H1 (cell line): ENCODE results near the gene ATCAY. TPM values are rescaled to one million over a fixed set of nuclear protein-coding genes. Genes with fewer than 3 reads are reported as not detected.

Experiments used
- CHD2 ChIP-seq: IDR thresholded peaks from 2 replicates; pipeline ENCODE4 v1.6.1; 2012; ENCODE audit warnings: low read length, improper control_type of control experiment
- CTBP2 ChIP-seq: IDR thresholded peaks from 2 replicates; pipeline ENCODE4 v1.7.0; 2011; ENCODE audit warnings: borderline replicate concordance, mild to moderate bottlenecking, moderate library complexity, mixed read lengths, low read length; ENCODE audit not compliant: insufficient read depth, insufficient read length
- EGR1 ChIP-seq: IDR thresholded peaks from 2 replicates; pipeline ENCODE4 v1.6.1; 2011; ENCODE audit warnings: low read depth, low read length, borderline replicate concordance
- EP300 ChIP-seq, 2 experiments: IDR thresholded peaks; 1 replicate in 1 of 2; 2 replicates in 1 of 2; pipeline ENCODE4 v1.6.1; 2011 to 2012; ENCODE audit warnings: low read depth in 2 of 2, low read length in 2 of 2, mild to moderate bottlenecking in 2 of 2, borderline replicate concordance in 1 of 2, inconsistent platforms in 1 of 2, moderate library complexity in 1 of 2
- GABPA ChIP-seq: IDR thresholded peaks from 2 replicates; pipeline ENCODE4 v1.6.1; 2011; ENCODE audit warnings: mild to moderate bottlenecking, low read length, moderate library complexity, borderline replicate concordance; ENCODE audit not compliant: insufficient read depth
- JUND ChIP-seq: IDR thresholded peaks from 2 replicates; pipeline ENCODE4 v1.6.1; 2011; ENCODE audit warnings: mild to moderate bottlenecking, improper control_type of control experiment, low read length
- KDM4A ChIP-seq: IDR thresholded peaks from one replicate; pipeline ENCODE4 v1.7.1; 2012; ENCODE audit warnings: low read depth, mild to moderate bottlenecking, moderate library complexity, low read length, inconsistent platforms; ENCODE audit not compliant: severe bottlenecking
- NRF1 ChIP-seq: IDR thresholded peaks from 2 replicates; pipeline ENCODE4 v1.6.1; 2011; ENCODE audit warnings: mild to moderate bottlenecking, low read depth, low read length, improper control_type of control experiment
- RNF2 ChIP-seq: fragments of 200-900, 300-1000 bp; sonication (generic); IDR thresholded peaks from 2 replicates; pipeline ENCODE4 v1.7.1; 2016; ENCODE audit warnings: borderline replicate concordance, low read depth, mild to moderate bottlenecking, antibody characterized with exemption, low read length; ENCODE audit not compliant: poor library complexity, severe bottlenecking; ENCODE audit errors: missing control alignments
- SP4 ChIP-seq: IDR thresholded peaks from 2 replicates; pipeline ENCODE4 v1.6.1; 2012; ENCODE audit warnings: low read length, inconsistent platforms
- TBP ChIP-seq: IDR thresholded peaks from 2 replicates; pipeline ENCODE4 v1.6.1; 2011; ENCODE audit warnings: low read depth, low read length, improper control_type of control experiment
- YY1 ChIP-seq: IDR thresholded peaks from 2 replicates; pipeline ENCODE4 v1.6.1; 2011; ENCODE audit warnings: low read depth, mild to moderate bottlenecking, low read length
- ZNF274 ChIP-seq: IDR thresholded peaks from 2 replicates; pipeline ENCODE4 v1.7.0; 2012; ENCODE audit warnings: low read length, borderline replicate concordance; ENCODE audit errors: extremely low read depth
- polyA plus RNA-seq, 7 experiments: library from polyadenylated mRNA; depleted of rRNA in 3 of 7; stranded (reverse) in 5 of 7; unstranded in 2 of 7; fragments of >200 nt in 5 of 7; fragments of 200-250 nt in 2 of 7; gene quantifications; 1 replicate in 5 of 7; 2 replicates in 1 of 7; 4 replicates in 1 of 7; pipeline versions ENCODE4 v1.2.1 to v1.2.3, GENCODE V29; 2011 to 2013; ENCODE audit warnings: missing spikeins in 2 of 7, mixed read lengths in 2 of 7
- total RNA-seq: library from RNA; stranded (reverse); fragmentation: NEBNext Ultra II Directional; extraction: Animal tissue kit (Norgen Biotek cat#: 25700); gene quantifications from 2 replicates; pipeline ENCODE4 v1.2.1, GENCODE V29; 2021
- TF ChIP-seq, protein P1 (sequence below): IDR thresholded peaks from 2 replicates; pipeline ENCODE4 v1.6.1; 2012; ENCODE audit warnings: inconsistent platforms
- TF ChIP-seq, protein P2 (sequence below): IDR thresholded peaks from 2 replicates; pipeline ENCODE4 v1.6.1; 2012; ENCODE audit warnings: inconsistent platforms

ATCAY gene
- total and polyA plus RNA-seq, 2 of the 8 experiments (the other 6 are each of a cell fraction or from before 2014, with no cell fraction given) = 24.4 to 33.8 TPM

DNA sequence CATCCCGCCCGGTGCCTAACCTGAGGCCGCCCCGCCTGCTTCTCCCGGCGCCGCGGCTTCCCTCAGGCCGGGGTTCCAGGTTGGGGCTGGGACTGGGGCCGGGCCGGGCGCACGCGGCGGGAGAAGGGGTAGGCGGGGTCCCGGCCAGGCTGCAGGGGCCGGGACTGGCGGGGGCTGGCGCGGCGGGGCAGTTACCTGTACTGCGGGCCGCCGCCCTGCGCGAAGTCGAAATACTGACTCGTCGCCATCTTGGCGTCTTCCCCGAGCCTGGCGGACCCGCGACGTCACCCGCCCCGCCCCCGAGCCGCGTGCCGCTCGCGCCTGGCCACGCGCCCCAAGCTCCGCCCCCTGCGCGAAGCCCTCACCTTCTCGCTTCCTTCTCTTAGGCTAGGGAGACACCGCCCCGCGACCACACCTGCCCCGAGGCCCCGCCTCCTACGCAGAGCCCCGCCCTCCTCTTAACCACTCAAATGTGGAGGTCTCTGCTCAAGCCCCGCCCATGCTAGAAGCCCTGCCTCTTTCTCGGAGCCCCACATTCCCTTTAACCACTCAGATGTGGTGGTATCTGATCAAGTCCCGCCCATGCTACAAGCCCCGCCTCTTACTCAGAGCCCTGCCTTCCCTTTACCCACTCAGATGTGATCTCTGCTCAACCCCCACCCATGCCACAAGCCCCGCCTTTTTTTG is 11.6 kb upstream of the ATCAY start, which contains the start of gene ZFR2 (continued):
- TF ChIP-seq NRF1 = no peak
- peak; percentile 24; the same call in 1 of the 2 replicates for TF ChIP-seq TBP
- TF ChIP-seq GABPA = no peak
- TF ChIP-seq ZNF274 = no peak
- TF ChIP-seq KDM4A = peak; percentile 10
- TF ChIP-seq CTBP2 = no peak
- TF ChIP-seq, protein P1, sequence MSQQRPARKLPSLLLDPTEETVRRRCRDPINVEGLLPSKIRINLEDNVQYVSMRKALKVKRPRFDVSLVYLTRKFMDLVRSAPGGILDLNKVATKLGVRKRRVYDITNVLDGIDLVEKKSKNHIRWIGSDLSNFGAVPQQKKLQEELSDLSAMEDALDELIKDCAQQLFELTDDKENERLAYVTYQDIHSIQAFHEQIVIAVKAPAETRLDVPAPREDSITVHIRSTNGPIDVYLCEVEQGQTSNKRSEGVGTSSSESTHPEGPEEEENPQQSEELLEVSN = peak; percentile 99
- TF ChIP-seq CHD2 = no peak
- TF ChIP-seq EGR1 = peak; percentile 53; the same call in 1 of the 2 replicates
- TF ChIP-seq, protein P2, sequence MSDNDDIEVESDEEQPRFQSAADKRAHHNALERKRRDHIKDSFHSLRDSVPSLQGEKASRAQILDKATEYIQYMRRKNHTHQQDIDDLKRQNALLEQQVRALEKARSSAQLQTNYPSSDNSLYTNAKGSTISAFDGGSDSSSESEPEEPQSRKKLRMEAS = peak; percentile 100
- peak; percentile 83 for TF ChIP-seq RNF2
- TF ChIP-seq SP4 = peak; percentile 93; the same call in 1 of the 2 replicates
- peak; percentile 91 for TF ChIP-seq YY1
- TF ChIP-seq EP300 (IDR thresholded peaks at IDR 0.05; ENCODE audit: borderline replicate concordance in 1 of 2, low read depth in 2 of 2, low read length in 2 of 2) = no peak
- no peak for TF ChIP-seq JUND
